Superior temporal gyrus (tissue), 1 donor: ENCODE data around the gene ACY1.

Experiments used
- DNase-seq: peaks from one replicate; pipeline ENCODE4 v3.0.0-alpha.2; 2016; ENCODE audit errors: extremely low spot score

ACY1 gene

DNA sequence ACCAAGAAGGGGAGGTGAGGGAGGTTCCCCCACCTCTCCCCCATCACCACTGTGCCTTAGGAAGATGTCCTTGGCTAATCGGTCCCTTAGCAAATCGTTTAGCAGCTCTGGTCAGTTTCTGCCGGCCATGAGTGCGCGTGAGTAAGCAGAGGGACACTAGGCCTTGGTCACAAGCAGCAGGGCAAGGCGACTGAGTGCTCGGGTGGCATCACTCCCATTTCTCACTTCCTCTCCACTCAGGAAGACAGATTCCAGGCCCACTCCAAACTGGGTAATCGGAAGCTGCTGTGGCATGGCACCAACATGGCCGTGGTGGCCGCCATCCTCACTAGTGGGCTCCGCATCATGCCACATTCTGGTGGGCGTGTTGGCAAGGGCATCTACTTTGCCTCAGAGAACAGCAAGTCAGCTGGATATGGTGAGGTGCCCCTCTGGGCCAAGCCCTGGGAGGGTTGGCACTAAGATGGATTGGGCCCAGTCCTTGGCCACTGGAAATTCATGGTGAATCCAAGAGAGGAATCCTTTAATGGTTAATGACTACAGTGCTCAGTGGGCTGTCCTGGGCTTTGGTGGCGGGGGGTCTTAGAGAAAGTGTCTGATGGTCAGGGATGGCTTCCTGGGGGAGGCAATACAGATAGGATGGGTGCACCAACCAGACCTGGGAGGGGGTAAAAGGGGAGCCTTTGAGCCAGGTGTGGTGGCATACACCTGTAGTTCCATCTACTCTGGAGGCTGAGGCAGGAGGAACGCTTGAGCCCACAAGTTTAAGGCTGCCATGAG lies 37.2 kb upstream of the ACY1 start:
- DNase-seq = no peak

DNA sequence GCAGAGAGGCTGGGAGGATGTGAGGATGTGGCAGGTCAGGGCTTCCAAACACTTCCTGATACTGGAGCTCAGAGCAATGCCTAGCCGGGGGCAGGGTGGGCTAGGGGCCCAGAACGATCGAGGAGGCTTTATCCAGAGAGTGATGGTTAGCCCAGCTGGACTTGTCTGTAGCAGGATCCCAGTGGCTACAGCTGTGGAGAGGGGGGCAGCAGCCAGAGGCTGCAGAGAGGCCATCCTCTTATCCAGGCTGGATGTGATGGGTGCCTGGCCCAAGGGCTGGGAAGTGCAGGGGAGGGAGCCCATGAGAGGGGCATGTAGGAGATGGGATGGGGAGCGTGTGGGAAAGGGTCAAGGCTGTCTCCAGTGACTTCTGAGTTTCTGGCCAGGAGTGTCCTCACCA lies 36.5 kb upstream of the ACY1 start:
- DNase-seq = no peak

DNA sequence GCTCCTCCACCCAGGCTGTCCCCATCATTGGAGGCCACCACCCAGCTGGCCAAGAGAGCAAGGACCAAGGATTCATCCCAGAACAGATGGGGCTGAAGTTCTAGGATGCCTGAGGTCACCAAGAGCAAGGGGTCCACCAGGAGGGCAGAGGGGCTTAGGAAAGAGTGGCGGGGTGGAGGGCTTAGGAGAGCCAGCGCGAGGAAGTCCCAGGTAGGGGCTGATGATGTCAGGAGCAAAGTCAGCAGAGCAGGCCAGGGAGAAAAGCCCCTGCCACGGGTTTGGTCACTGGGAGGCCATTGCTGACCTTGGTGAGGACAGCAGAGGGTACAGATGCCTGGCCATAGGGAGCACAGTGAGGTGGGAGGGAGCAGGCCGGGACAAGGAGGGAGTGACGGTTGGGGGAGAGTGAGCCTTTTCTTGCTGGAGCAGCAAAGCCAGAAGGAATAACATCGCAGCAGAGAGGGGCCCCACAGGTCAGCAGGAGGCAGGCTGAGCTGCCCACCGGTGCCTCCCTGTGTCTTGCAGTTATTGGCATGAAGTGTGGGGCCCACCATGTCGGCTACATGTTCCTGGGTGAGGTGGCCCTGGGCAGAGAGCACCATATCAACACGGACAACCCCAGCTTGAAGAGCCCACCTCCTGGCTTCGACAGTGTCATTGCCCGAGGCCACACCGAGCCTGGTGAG lies 36.0 kb upstream of the ACY1 start:
- DNase-seq = no peak

DNA sequence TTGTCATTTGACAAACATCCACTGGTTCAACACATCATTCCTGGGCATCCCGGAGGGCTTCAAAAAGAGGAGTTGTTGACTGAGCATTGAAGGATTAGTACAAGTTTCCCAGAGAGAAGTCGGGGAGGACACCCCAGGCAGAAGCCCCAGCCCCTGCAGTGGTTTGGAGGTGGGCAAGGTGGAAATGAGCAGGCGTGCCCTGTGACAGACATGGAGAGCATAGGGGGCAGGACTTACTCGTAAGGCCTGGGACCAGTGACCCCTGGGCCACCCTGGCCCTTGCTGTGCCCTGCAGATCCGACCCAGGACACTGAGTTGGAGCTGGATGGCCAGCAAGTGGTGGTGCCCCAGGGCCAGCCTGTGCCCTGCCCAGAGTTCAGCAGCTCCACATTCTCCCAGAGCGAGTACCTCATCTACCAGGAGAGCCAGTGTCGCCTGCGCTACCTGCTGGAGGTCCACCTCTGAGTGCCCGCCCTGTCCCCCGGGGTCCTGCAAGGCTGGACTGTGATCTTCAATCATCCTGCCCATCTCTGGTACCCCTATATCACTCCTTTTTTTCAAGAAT lies 35.2 kb upstream of the ACY1 start:
- DNase-seq = no peak

DNA sequence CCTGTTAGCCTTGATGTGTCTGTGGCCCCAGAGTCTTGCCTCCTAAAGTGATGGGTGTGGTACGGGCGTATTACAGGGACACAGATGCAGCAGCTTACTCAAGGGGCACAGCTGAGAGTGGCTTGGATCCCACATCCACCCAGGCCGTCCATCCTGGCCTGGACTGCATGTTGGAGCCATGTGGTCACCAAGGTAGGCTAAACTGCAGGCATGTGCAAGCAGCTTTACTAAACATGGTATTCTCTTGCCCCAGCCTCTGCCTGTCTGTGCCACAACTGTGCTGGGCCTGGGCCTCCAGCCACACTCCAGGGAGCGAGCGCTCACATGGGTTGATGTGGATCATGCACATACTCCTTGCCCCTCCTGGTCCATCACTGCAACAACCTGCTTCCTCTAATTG lies 34.2 kb upstream of the ACY1 start:
- no peak for DNase-seq

DNA sequence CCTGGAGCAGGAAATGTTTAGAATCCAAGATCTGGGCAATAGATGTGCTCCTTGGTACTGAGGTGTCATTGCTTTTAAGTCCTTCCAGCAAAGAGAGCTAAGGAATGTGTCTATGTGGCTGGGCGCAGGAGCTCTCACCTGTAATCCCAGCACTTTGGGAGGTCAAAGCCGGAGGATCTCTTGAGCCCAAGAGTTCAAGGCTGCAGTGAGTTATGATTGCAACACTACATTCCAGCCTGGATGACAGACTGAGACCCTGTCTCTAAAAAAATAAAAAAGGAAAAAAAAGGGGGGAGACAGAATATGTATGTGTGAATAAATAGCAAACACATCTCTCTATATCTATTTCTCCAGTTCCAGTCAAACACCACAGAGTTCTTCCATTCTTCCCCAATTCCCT lies 32.4 kb upstream of the ACY1 start:
- DNase-seq = no peak

DNA sequence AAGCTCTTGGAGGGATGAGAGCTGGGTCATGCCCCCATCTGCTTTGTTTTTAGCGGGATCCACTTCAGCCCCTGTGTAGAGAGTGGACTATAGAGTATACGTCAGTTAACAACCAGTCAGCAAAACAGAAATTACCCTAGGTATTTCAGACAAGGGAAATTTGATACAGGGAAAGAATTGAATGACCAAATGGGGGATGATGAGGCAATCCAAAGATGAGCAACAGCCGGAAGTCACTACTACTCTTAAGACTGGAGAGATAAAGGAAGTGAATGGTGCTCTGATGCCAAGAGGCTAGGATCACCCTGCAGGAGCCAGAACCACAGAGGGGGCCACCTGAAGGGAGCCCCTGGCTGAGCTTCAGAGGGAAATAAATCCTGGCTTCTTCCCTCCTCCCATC lies 29.9 kb upstream of the ACY1 start:
- DNase-seq = no peak

DNA sequence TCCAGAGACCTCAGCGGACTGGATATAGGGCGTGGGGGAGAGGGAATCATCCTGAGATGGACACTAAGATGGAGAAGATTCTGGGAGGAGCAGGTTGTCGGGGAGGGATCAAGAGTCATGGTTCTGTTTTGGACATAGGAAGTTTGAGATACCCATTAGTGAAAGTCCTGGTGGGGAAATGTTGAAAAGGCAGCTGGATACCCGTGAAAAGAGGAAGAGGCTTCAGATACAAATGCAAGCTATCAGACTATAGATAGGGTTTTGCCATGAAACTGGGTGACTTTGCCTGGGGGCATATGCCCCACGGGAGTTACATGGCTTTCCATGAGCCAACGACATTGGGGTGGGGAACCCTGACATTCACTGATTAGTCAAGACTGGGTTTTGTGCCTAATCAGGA lies 29.2 kb upstream of the ACY1 start:
- DNase-seq = peak; percentile 8

DNA sequence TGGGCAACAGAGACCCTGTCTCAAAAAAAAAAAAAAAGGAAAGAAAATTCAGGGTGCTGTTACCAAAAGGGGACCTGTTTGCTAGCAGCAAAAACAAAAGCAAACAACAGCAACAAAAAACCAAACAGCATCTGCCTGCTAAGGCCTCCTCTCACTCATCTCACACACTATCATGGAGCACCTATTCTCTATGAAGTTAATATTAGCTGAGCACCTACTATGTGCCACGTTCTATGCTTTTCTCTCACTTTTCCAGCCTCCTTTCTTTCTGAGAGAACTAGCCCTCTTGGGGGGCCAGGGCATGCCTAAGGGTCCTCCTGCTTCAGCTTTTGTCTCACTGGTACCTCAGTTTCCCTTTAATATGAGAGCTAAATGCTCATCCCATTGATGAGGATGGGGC lies 28.6 kb upstream of the ACY1 start:
- no peak for DNase-seq

DNA sequence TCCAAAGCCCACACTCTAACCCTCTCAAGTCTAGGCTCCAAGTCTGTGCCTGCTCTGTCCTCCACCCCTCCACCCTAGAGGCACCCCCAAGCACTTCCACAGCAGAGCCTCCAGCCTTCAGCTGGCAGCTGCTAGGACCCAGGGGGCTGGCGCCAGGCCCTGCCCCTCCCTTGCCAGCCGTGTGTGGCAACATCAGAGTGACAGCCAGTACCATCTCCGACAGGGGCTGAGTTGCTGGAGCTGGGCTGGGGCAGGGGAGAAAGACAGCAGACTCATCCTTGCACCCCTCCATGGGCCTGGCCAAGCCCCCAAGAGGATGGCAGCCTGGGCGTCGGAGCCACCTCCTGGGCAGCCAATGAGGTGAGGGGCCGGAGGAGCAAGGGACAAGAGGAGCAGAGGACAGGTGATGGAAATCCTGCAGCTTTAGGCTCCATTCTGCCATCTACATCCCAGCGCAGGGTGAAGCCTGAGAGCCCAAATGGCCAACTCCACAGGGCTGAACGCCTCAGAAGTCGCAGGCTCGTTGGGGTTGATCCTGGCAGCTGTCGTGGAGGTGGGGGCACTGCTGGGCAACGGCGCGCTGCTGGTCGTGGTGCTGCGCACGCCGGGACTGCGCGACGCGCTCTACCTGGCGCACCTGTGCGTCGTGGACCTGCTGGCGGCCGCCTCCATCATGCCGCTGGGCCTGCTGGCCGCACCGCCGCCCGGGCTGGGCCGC lies 28.0 kb upstream of the ACY1 start, which contains the start of gene GPR62:
Gene GPR62, plus strand, starts transcription at position 207 of the 718 bp plus-strand sequence. Its CDS starts 272 bp downstream, at position 479.
- DNase-seq = peak; percentile 88

DNA sequence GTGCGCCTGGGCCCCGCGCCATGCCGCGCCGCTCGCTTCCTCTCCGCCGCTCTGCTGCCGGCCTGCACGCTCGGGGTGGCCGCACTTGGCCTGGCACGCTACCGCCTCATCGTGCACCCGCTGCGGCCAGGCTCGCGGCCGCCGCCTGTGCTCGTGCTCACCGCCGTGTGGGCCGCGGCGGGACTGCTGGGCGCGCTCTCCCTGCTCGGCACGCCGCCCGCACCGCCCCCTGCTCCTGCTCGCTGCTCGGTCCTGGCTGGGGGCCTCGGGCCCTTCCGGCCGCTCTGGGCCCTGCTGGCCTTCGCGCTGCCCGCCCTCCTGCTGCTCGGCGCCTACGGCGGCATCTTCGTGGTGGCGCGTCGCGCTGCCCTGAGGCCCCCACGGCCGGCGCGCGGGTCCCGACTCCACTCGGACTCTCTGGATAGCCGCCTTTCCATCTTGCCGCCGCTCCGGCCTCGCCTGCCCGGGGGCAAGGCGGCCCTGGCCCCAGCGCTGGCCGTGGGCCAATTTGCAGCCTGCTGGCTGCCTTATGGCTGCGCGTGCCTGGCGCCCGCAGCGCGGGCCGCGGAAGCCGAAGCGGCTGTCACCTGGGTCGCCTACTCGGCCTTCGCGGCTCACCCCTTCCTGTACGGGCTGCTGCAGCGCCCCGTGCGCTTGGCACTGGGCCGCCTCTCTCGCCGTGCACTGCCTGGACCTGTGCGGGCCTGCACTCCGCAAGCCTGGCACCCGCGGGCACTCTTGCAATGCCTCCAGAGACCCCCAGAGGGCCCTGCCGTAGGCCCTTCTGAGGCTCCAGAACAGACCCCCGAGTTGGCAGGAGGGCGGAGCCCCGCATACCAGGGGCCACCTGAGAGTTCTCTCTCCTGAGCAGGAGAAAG lies 27.2 kb upstream of the ACY1 start:
- peak; percentile 52 for DNase-seq

DNA sequence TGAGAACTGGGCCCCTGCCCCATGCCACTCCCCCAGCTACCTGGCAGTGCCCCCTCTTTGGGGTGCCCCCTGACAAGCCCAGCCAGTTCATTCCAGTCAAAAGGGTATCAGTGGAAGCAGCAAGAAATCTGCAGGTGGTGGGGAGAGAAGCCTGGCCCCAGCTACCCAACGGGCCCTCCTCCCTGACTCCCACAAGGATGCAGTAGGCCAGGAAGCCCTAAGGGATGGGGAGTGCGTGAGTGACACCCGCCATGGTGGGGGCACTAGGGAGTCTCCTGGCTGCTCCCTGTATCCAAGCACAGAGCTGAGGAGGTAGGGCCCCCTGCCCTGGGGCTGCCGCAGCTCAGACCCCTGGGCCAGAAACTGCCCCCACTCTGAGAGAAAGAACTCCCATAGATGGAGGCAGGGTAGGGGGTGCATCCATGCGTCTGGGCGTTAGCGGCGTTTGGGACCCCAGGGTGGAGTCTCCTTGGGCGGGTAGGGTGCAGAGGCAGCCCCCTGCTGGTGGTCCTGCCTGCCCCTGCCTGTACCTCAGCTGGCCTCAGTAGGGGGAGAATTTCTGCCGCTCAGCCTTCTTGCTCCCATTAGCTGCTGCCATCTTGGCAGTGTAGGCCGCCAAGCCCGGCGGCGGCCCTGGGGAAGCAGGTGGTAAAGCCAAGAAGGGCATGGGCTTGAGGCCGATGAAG lies 25.7 kb upstream of the ACY1 start:
- DNase-seq = no peak

DNA sequence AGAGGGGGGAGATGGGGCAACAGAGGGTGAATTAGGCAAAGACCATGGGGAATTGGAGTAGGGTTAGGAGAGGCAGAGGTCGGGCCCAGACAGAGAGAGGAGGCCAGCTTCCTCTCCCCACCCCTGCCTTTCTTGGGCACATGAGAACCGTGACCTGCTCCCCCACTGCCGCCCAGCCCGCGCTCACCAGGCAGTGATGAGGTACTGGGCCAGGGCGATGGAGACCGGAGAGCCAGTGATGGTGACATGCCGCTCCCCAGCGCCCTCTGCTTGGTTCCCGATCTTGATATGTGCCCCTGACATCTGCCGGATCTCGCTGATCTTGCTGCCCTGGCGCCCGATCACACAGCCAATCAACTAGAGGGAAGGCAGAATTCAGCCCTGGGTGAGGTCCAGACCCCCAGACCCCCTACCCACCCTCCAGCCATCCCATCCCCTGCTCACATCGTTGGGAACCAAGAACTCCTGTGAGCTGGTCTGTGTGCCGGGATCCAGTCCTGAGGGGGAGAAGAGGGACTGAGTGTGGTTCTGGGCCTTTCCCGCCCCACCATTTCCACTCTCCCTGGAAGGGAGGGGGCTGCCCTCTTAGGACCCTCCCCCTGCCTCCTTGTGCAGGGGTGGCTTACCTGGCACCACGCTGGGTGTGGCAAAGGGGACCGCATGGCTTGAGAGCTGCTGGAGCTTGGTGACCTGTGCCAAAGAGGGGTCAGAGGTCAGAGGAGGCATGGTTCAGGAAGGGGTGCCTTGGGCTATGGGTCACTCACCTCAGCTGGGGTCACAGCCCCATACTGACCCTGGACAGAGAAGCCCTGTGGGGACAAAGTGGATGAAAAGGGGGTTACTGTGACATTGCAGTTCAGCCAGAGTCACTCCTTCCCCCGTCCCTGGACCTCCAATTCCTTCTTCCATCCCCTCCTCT lies 24.5 kb upstream of the ACY1 start:
- DNase-seq = no peak

DNA sequence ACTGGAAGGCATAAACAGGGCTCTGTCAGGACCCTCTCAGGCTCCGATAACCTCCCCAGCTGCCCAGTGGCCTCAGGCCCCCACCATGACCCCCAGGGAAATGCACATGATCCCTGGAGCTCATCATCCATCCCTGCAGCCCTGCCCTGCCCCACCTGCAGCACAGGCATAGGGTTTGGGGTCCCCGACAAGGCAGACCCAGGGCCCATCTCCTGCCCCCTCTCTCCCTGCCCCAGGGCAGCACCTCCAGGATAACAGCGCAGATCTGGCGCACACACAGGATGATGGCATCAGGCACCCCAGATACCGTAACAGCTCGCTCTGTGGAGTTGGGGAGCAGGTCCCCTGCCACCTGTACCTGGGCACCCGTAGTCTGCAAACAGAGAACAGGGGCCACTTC lies 23.7 kb upstream of the ACY1 start:
- DNase-seq = no peak

DNA sequence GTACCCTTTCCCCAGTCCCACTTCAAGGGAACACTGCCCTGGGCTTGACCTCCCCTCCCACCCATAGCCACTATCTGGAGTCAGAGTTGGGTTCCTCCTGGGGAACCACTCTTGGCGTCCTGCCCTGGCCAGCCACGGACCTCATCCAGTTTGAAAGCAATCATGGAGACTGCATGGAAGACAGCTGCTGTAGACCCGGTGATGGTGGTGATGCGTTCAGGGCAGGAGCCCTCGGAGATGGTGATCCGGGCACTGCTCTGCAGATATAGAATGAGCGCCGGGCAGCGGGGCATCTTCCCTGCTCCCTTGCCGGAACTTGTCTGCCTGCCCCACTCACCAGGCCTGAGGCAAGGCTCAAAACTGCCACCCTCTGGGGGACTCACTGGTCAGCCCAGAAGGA lies 22.9 kb upstream of the ACY1 start:
- DNase-seq = no peak

DNA sequence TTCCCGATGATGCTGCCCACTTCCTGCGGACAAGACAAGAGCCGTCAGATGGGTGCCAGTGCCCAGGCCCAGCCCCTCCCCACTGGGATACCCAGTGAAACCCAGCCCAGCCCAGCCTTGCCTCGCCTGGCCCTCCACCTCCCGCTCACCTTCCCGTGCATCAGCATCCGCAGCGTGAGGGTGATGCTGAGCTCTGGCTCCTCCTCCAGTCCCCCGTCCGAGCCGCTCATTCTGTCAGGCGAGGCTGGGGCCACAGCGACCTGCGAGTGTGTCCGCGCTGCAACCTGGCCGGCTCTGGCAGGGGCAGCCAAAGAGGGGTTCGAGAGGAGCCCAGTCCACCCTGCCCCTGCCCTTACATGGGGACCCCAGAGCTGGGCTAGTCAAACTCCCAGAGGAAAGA lies 22.3 kb upstream of the ACY1 start:
- DNase-seq = no peak

DNA sequence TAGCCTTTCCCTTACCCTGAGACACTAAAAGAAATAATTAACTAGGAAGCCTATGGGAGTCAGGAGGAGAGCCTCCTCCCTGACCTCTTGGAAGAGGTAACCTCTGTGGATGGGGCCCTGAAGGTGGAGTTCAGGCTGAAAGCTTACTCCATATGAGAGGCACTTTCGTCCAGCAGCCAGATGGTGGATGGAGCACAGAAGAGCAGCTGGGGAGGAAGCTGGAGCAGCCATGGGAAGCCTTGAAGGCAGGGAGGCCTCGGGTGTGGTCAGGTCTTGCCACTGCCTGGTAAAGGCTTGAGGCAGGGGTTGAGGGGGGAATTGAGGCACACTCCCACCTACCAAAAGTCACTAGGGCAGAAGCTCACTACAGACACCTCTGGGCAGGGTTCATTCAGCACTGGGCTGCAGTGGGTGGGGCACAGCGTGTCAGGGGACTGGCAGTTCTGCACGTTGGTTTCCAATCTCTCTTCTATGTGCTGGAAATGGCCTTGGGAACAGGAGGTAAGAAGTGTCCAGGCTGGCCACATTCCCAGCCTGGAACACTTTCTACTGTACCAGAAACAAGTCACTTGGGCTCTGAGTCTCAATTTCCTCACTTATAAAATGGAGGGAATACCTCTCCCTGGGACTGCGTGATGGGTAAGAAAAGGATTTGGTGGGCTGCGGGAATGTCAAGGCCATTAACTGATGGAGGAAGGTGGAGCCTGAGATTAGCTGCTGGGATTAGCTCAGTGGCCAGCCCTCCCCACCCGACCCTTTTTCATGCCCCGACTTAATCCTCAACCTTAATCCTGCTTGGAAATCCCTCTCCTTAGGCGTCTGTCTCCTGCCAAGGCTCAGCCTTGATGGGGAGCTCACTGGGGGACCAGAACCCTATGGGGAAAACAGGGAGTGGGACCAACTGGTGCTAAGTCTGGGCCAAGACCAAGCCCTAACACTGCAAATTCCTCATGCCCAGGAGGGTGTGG lies 21.4 kb upstream of the ACY1 start:
- DNase-seq = no peak

DNA sequence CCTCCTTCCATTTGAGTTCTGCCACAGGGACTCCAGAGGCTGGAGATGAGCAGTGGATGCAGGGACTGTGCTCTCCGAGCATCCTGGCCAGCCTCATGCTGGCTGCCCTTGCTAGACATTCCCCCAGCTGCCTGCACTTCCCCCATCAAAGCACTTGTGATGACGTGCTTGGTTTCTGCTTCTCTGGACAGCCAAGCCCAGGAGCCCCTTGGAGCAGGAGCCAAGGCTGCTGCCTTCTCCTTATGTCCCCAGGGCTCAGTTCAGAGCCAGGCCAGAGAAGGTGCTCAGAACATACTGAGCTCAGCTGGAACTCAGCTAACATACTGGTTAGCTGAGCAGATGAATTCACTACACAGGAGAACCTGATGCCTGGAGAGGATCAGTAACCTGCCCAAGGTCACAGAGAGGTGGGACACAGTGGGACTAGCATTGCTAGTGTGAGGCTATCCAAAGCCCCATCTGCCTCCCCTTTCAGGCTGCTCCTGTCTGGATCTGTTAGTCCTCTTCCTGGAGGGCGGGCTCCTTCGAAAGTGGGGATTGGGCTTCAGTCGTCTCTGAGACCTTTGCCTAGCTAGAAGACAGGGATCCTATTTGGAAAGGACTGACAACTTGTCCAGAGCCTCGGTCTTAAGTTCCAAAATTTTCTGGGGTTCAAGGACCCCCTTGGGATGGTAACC lies 20.3 kb upstream of the ACY1 start:
- DNase-seq = peak; percentile 44
